NCI-H345 treated with DMSO at 0.1 percent for 48 hours (cell line): ENCODE data around the gene POU6F2.
"Not testable (repeated sequence)": the region's sequence is repeated elsewhere in the genome, so short reads cannot be mapped to it uniquely, and the experiment has no call there.

Source experiments
- DNase-seq: peaks from one replicate; lab custom pipeline; 2025; ENCODE audit not compliant: unreplicated experiment; lab: John Stamatoyannopoulos, UW

Gene POU6F2

DNA sequence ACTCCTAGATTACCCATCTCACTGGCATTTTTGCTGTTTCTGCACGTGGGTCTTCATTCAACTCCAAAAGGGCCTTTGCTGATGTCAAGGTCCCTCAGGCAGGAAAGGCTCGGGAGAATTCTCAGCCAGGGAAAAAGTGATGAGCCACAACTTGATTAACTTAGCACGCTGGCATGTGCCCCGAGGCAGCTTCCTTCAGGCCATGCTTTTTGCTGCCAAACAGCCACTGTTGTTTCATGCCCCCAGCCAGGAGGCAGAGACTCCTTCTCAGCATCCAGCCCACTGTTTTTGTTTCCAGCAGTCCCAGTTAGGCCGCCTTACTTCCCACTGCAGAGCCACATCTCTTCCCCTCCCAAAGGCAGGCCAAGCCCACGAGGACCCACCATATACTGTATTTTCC is 322.0 kb downstream of the POU6F2 start:
- DNase-seq = no peak

DNA sequence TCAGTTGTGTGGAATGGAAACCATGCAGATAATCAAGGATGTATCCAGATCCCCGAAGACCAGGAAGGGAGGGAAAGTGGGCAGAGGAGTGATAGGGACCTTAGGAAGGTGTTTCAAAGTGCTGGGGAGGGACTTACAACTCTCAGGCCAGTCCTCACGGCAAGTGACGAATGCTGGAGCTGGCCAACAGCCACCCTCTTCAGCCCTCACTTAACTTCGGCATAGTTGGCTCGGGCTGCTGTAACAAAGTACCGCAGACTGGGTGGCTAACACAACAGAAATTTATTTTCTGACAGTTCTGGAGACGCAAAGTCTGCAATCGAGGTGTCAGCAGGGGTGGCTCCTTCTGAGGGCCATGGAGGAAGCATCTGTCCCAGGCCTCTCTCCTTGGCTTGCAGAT is 322.6 kb downstream of the POU6F2 start:
- no peak for DNase-seq

DNA sequence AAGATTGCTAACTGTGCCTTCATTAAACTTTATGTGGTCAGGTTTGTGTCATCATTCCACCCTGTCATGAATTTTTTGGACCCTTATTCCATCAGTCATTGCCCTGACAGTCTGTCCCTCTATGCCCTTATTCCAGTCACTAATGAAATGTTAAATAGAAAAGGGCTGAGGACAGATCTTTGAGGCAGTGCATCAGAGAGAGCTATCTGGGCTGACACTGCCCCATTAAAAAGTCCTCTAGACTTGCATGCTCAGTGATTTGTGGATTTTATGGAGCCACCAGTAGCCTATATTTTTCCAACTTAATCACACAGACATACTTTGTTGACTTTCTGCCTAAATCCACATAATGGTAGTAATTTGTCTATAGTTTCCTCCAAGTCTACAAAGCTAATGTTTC is 323.8 kb downstream of the POU6F2 start:
- DNase-seq = no peak

DNA sequence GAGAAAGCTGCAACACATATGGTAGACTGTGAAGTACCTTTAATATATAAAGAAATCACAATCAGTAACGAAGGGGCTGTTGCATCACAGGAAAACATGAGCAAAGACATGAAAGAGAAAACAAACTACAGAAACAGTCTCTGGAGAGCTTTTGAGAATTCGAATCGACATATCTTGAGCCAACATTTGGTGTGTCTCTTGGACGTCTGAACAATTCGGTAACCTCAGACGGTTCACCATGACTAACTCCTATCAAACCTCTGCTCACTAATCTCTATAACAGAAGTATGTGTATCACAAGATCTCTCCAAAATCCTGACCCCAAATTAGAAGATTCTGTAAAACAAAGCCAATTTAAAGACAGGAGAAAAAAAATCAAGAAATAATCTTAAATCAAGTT is 326.5 kb downstream of the POU6F2 start:
- DNase-seq = no peak

DNA sequence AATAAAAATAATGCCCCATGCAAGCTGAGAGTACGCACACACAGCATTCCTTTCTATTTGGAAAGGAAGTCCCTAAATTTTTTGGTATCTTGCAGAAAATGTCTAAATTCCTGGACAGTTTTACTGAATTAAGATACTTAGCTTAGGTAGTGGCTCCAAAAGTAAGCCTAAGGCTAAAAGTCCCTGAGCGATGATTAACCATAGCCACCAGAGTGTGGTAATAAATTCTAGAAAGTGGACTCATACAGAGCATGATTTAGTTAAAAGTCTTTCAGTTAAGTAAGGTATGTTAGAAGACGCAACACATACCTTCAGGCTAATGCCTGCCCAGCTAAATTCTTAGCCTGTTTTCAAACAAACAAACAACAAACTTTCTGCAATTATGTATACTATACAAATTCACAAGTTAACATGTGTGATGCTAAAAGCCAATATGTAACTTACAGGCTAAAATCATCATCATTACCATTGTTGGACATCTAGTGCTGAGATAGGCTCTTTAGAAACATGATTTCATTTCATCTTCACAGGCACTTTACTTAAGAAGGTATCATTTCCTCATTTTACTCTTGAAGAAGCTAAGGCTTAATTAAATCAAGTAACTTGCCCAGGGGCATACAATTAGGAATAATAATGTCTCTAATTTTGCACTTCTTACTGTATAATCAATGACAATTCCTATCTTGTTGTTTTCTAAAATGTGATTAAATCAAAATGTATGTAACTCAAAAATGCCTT is 327.1 kb downstream of the POU6F2 start:
- DNase-seq = no peak

DNA sequence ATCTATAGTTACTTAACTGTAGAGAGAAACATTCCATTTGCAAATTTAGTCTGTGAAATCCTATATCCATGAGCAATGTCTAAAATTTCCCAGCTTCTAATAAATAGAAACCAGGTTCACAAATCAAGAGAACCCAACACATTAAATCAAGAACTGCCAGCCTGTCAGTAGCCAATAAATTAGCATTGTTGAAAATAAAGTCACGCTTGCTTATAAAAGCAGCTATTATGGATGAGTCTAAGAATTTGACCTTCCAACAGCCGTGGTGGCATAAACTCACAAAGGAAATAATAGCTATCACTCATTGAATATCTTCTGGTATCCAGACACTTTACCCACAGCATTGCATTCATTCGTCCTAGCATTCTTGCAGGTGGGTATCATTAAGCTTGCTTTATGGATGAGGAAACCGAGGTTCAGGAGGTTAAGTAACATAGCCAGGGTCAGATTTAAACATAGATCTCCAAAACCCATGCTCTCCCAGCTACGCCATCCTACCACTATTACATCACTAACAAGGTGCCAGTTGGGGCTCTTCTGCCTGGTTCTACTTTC is 328.4 kb downstream of the POU6F2 start:
- no peak for DNase-seq

DNA sequence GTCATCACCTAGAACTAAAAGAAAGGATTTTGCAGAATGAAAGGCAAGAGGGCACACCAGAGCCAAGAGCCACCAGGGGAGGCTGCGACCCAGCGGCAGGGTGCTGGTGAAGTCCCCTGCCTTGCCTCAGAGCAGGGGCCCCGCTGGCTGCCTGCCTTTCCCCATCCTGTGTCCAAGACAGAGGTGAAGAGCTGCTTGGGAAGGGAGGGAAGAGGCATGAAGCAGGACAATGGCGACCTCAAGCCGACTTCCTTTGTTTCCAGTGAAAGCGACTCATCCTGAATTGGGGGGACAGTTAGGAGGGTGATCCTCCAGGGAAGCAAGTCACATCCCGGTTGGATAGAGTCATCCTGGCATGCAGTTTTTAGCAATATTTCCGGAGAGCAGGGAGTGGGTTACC is 333.0 kb downstream of the POU6F2 start:
- DNase-seq = no peak

DNA sequence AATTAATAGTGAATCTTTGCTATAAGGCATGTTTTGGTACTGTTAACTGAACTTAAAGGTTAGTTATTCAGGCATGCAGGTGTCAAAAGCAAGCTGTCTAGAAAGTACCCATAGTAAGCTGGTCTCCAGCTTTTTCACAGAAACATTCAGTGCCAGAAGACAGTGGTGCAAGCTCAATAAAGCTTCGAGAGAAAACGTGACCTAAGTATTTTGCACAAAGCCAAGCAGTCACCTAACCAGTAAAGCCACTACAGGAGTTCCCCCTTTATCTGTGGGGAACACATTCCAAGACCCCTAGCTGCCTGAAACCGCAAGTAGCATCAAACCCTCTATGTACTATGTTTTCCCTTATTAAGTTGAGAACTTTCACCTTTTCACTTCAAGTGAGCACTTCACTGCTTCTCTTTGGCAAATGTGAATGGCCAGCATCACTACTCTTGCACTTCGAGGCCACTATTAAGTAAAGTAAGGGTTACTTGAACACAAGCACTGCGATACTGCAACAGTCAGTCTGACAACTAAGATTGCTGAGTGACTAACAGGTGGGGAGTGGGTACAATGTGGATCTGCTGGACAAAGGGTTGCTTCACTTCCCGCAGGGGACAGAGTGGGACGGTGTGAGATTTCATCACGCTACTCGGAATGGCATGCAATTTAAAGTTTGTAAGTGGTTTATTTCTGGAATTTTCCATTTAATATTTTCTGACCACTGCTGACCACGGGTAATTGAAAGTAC is 334.7 kb downstream of the POU6F2 start:
- no peak for DNase-seq

DNA sequence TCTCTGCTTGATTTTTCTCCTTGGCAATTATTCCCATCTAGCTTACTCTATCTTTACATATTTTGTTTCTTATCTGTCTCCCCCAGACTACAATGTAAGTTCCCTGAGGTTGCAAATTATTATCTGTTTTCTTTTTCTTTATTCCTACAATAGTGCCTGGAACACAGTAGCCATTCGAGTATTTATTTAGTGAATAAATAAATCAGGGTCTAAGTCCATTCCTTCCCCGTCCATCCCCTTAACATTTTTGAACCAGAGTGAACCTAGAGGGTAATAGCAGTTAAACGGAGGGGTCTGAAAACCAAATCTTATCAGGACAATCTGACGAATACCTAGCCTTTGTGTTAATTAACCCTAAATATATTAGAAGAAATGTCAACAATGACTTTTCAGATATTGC is 335.7 kb downstream of the POU6F2 start:
- DNase-seq = no peak

DNA sequence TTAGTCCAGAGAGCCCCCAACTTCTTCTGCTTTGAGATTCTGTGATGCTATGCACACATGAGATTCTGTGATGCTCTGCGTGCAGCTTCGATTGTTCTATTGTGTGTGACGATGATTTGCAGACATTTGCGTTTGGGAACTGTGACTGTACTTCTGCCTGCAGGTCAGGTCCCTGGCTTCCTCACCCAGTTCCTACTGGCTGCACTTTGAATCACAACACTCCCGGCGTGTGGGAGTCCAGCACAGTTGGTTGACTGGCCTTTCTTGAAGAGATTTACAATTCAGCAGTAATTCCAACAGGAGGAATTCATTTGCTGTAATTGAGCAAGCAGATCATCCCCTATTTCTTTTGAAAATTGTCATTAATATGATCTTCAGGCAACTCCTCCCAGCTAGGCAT is 336.3 kb downstream of the POU6F2 start:
- no peak for DNase-seq

DNA sequence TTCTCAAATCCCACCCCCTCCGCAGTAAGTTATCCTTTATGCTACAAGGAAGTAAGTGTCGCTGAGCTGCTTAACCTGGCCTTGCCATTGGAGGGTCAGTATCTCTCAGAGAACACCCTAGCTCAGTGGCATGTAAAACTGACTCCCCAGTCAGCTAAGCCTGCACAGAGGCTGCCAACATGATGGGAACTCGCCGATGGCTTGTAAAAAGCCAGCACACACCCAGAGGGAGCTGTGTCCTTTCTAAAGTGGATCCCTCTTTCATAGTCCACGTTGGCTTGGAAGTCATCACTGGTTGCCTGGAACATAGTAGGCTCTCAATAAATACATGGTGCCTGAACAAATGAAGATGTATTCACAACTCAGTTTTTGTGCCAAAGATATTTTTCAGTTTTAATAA is 339.4 kb downstream of the POU6F2 start:
- no peak for DNase-seq

DNA sequence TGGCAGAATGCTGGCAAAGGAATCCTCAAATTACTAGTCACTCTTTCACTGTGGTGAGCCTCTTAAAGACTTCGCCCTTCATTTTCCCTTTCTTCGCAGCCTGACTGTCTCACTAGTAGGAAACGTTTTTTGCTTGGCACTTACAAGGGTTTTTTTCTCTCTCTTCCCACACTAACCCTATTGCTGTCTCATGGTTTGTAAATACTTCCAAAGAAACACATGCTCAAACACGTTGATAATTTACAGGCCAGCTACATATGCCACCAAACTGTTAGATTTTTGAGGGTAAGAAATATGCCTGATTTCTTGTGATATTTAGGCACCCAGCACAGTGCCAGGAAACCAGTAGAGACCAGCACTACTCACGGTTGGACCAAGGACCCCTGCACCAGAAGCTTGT is 340.2 kb downstream of the POU6F2 start:
- DNase-seq = no peak

DNA sequence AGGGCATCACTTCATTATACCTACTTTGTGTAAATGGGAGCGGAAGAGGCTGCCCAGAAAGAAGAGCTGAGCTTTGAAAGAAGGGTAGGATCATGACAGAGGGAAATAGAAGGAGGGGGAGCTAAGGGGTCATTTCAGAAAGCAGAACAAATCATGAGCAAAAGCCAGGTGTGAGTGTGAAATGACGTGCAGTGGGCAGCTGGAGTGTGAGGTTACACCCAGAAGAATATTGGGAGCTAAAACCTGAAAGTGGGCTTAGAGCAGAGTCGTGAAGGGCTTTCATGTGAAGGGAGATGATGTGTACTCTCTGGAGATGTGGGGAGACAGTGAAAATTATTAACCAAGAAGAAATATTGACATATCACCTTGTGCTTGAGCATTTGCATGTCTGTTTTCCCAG is 343.5 kb downstream of the POU6F2 start:
- DNase-seq = no peak

DNA sequence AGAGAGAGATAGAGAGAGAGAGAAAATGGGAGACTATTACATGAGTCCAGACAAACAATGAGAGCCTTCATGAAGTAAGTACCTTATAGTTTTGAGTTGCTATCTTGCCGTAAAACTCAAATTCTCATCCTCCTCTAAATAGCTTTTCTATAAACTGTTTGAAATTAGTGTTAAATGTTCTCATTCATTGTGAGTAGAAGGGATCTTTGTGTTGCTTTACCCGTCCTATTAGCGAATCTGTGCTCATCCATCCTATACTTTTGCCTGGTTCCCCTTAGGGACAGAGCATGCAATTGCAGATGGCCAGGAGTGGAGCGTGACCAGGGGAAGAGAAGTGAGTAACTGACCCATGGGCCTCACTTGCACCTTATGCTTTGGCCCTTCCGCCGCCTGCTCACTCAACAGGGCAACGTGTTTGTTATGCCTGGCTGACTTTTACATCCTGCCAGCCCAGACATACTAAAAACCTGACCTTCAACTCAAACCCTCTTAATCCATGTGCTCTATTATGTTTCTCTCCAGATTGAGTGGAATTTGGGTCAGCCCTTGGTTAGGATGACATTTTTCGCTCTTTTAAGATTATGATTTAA is 344.3 kb downstream of the POU6F2 start:
- DNase-seq = no peak

DNA sequence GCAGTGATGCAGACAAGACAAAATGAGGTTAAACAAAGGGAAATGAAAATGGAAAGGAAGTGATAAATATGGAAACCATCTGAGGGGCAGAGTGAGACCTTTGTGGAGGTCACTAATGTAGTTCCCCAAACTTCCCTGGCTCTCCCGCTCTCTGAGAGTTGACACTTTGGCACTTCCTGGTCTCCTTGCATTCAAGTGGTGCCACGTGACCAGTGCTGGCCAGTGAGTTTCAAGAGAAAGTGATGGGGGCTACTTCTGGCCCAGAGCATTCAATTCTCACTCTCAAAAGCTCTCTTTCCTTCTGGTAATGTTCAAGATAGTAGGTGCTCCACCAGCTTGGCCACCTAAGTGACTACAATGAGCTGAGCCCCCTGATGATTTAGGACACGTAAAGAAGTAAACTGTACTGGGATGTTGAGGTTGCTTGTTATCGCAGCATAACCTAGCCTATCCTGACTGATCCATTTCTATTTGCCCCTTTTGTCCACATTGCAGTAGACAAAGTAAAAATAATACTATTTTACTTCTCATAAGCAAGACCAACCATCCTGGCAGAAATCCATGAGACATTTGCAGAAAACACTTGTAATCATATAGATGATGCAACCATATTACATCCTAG is 346.5 kb downstream of the POU6F2 start:
- no peak for DNase-seq

DNA sequence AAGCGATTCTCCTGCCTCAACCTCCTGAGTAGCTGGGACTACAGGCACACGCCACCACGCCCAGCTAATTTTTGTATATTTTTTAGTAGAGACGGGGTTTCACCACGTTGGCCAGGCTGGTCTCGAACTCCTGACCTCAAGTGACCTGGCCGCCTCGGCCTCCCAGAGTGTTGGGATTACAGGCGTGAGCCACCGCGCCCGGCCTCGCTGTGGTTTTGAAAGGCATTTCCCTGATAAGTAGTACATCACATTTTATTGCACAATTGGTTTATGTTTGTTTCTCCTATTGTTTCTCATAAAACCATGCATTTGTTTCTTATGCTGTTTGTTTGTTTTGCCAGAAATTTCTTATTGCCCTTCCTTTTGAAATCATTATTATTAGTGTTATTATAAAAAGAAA is 353.9 kb downstream of the POU6F2 start:
- DNase-seq = not testable (repeated sequence)

DNA sequence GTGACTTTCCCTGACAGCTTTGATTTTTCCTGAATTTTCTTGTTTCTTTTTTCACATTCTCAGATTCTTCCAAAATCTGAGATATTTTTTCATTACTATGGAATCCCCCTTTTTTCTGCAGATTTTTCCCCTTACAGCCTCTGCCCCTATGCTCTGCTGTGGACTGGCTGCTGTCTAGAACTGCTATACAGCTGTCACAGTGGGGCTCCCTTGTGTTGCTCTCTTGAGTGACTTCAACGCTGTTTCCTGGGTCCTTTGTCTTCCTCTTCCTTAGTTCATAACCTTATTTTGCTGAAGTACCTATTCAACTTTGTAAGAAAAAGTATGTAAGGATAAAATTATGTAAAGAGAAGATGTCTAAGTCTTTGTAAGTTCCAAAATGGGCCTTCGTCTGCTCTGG is 354.4 kb downstream of the POU6F2 start:
- no peak for DNase-seq

DNA sequence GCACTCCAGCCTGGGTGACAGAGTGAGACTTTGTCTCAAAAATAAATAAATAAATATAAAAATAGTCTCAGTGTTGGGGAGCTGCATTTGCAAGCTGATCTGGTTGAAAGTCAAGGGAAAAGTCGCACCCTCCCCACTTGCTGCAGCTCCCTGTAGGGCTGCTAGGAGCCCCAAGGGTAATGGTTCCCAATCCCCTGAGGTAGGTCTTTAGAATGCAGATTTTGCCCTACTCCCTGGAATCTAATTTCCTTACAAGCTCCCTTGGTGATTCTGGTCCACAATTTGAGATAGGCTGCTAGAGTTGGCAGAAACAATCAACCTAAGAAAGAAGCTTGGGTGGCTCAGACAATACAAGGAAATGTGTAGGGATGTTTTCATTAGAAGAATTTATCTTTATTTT is 356.0 kb downstream of the POU6F2 start:
- DNase-seq = no peak

DNA sequence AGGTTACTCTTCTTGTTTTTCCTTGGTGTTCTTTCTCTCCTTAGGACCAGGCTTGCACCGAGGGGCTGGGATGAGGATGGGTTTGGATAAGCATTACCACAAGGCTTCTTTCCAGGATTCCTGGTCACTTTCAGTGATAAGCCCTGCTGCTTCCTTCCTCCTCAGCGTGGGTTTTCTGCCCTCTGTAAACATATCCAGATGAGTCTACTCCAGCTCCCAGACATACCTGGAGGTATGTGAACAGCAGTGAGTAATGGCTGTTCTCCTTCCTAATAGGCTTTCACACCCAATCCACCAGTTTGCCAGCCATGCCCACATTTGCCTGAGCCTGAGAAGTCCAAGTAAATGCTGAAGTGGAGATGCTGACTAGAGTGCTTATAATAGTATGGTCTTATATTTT is 358.7 kb downstream of the POU6F2 start:
- DNase-seq = no peak

DNA sequence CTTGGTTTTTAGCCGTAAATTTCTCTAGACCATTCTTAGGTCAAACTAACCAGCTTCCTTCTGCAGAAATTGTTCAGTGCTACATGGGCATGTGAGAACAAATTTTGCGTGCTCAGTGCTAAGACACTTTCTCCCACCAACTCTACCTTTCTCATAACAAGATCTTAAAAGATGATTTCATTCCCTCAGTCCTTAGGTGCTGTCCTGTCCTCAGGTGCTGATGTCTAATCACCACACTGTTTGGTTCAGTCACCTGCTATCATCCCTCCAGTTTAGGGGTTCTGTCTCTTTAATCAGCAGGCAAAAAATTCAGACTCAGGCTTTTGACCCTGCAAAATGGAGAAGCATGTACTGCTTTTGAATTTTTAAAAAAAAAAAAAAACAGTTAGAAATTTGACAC is 361.0 kb downstream of the POU6F2 start:
- no peak for DNase-seq

DNA sequence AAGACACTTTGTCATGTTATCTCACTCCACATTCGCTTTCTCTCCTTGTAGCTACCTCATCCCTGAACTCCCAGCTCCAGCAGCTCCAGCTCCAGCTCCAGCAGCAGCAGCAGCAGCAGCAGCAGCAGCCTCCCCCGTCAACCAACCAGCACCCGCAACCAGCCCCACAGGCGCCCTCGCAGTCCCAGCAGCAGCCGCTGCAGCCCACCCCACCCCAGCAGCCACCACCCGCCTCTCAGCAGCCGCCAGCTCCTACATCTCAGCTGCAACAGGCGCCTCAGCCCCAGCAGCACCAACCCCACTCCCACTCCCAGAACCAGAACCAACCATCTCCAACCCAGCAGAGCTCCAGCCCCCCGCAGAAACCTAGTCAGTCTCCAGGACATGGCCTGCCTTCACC is 361.9 kb downstream of the POU6F2 start:
- DNase-seq = no peak

DNA sequence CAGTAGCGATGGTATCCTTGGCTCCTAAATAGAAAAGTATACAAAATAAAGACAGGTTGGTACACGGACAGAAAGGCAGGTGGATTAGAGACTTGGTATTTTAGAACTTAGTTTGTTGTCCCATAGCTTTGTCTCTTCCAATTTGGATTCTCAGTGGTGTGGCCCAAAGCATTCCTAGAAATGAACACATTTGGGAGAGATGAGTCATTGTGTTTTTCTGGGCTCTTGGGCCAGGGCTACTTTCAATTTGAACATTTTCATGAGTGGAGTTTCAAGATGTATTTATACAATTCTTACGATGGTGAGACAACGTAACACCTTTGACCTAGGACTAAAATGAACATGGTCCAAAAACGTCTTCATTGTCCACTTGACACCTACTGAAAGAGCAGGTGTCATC is 363.4 kb downstream of the POU6F2 start:
- no peak for DNase-seq
